PC-3 (cell line): ENCODE measurements around the gene ZFPM1. TPM values are rescaled to one million over a fixed set of nuclear protein-coding genes. Genes with fewer than 3 reads are reported as not detected.

ENCODE experiments used
- ATAC-seq: fragments of 200-7000 bp; cut with Tn5 transposase; 2 replicates; pipeline ENCODE4 v1.9.1; 2020; ENCODE audit warnings: mild to moderate bottlenecking, moderate library complexity
- BruUV-seq: library from RNA; stranded (reverse); fragments of 400-500 nt; replicated peaks from 2 replicates; lab custom pipeline; 2021; lab: Mats Ljungman, UMichigan
- CTCF ChIA-PET: fragments of 300-600 bp; sonication (Branson Sonifier 250); formaldehyde crosslinking; loops from one replicate; lab custom pipeline; 2022; ENCODE audit warnings: antibody characterized with exemption; lab: Charles Lee
- POLR2A ChIA-PET: fragments of 300-600 bp; sonication (Branson Sonifier 250); formaldehyde crosslinking; loops from one replicate; lab custom pipeline; 2022; ENCODE audit warnings: antibody characterized with exemption; ENCODE audit not compliant: unreplicated experiment; lab: Charles Lee
- DNase-seq: peaks from one replicate; pipeline ENCODE4 v3.0.0-alpha.2; 2015
- H2AFZ ChIP-seq: fragments of 300-600 bp; sonication (generic); 2 replicates; pipeline ENCODE4 v1.6.0; 2016; ENCODE audit warnings: antibody characterized with exemption, low read length
- H3F3A ChIP-seq: fragments of 300-600 bp; sonication (generic); one replicate; pipeline ENCODE4 v1.6.0; 2017; ENCODE audit warnings: antibody characterized with exemption, low read length, control low read depth, mild to moderate bottlenecking; ENCODE audit not compliant: unreplicated experiment
- H3K27ac ChIP-seq: fragments of 300-600 bp; sonication (generic); 2 replicates; pipeline ENCODE4 v1.5.1; 2016; ENCODE audit warnings: mild to moderate bottlenecking, low read length
- H3K27me3 ChIP-seq: fragments of 300-600 bp; sonication (generic); 2 replicates; pipeline ENCODE4 v1.6.1; 2016; ENCODE audit warnings: low read length, mixed read lengths
- H3K36me3 ChIP-seq: fragments of 300-600 bp; sonication (generic); 2 replicates; pipeline ENCODE4 v1.6.1; 2016; ENCODE audit warnings: low read depth, mixed run types, low read length, mixed read lengths
- H3K4me1 ChIP-seq: fragments of 300-600 bp; sonication (generic); 2 replicates; pipeline ENCODE4 v1.5.1; 2016; ENCODE audit warnings: low read length; ENCODE audit not compliant: insufficient read depth
- H3K4me2 ChIP-seq: fragments of 300-600 bp; sonication (generic); 2 replicates; pipeline ENCODE4 v1.6.0; 2016; ENCODE audit warnings: low read length
- H3K4me3 ChIP-seq: fragments of 300-600 bp; sonication (generic); 2 replicates; pipeline ENCODE4 v1.5.1; 2016; ENCODE audit warnings: mild to moderate bottlenecking, low read length, mixed read lengths
- H3K79me2 ChIP-seq: fragments of 300-600 bp; sonication (generic); 2 replicates; pipeline ENCODE4 v1.6.1; 2017; ENCODE audit warnings: low read length, mixed read lengths
- H3K9ac ChIP-seq: fragments of 300-600 bp; sonication (generic); 2 replicates; pipeline ENCODE4 v1.6.0; 2016; ENCODE audit warnings: mild to moderate bottlenecking, low read length
- H3K9me2 ChIP-seq: fragments of 300-600 bp; sonication (generic); replicated peaks from 2 replicates; pipeline ENCODE4 v1.6.1; 2016; ENCODE audit warnings: mixed run types, low read length, mixed read lengths
- H3K9me3 ChIP-seq: fragments of 300-600 bp; sonication (generic); 2 replicates; pipeline ENCODE4 v1.6.1; 2016; ENCODE audit warnings: low read length, mixed read lengths
- H4K20me1 ChIP-seq: fragments of 300-600 bp; sonication (generic); 2 replicates; pipeline ENCODE4 v1.6.1; 2016; ENCODE audit warnings: low read length, mixed read lengths
- CTCF ChIP-seq: fragments of 300-600 bp; sonication (generic); conservative IDR thresholded peaks from 2 replicates; pipeline ENCODE4 v1.5.1; 2017; ENCODE audit warnings: antibody characterized with exemption, low read depth, mild to moderate bottlenecking, low read length
- EZH2 ChIP-seq: fragments of 300-600 bp; sonication (generic); IDR thresholded peaks from one replicate; pipeline ENCODE4 v1.6.1; 2017; ENCODE audit warnings: antibody characterized with exemption, mild to moderate bottlenecking, low read length; ENCODE audit not compliant: unreplicated experiment
- EZH2phosphoT487 ChIP-seq: fragments of 300-600 bp; sonication (generic); IDR thresholded peaks from 2 replicates; pipeline ENCODE4 v1.6.1; 2018; ENCODE audit warnings: mild to moderate bottlenecking, antibody characterized with exemption, low read length, borderline replicate concordance
- intact Hi-C: fragments of 100-400 bp; cut with micrococcal nuclease; formaldehyde crosslinking; loops from 2 replicates; pipeline ENCODE4 v1.9.0; 2023
- total RNA-seq: library from RNA; depleted of rRNA; stranded (reverse); fragments of >200 nt; gene quantifications from 2 replicates; pipeline ENCODE4 v1.2.3, GENCODE V29; 2014

Gene ZFPM1
- total RNA-seq, 1 experiment from 2014 or later = 4.6 TPM

- H3K4me1 ChIP-seq = no peaks in the 10 kb centered on the region
- BruUV-seq = no TSS peak
- TF ChIP-seq EZH2phosphoT487 (no peak), EZH2 (no peak), CTCF (no peak)
Observed at GRCh38 chr16:88504489-88505404, 51.7 kb downstream of the ZFPM1 start.

GRCh38 chr16:88505405-88506082, 52.5 kb downstream of the ZFPM1 start:
- Histone ChIP-seq H3K9me2 (no peaks in the 10 kb centered on the region), H4K20me1 (no peaks in the 10 kb centered on the region), H2AFZ (no peak overlapping the region), H3K4me2 (no peak overlapping the region), H3K79me2 (no peaks in the 10 kb centered on the region), H3K4me1 (no peaks in the 10 kb centered on the region), H3K9ac (no peak overlapping the region), H3F3A (no peaks in the 10 kb centered on the region), H3K36me3 (no peaks in the 10 kb centered on the region), H3K27me3 (no peaks in the 10 kb centered on the region), H3K4me3 (no peak overlapping the region), H3K27ac (no peak overlapping the region), H3K9me3 (no peaks in the 10 kb centered on the region)
- peak; percentile 32 for ATAC-seq
- peak; percentile 39 for DNase-seq
- CTCF ChIA-PET = no interaction called here
- intact Hi-C loops = no loop called here
- TF ChIP-seq EZH2 (no peak), CTCF (peak; percentile 58), EZH2phosphoT487 (no peak)
- POLR2A ChIA-PET = no interaction called here
- BruUV-seq = no TSS peak

More at GRCh38 chr16:88504489-88505404, 51.7 kb downstream of the ZFPM1 start:
- H3K9me2 ChIP-seq = no peaks in the 10 kb centered on the region
- H3K4me3 ChIP-seq = no peak overlapping the region
- H3K4me2 ChIP-seq = no peak overlapping the region
- CTCF ChIA-PET = no interaction called here
- H3K27me3 ChIP-seq = no peaks in the 10 kb centered on the region
- no peak overlapping the region for H2AFZ ChIP-seq
- H3F3A ChIP-seq = no peaks in the 10 kb centered on the region
- no peaks in the 10 kb centered on the region for H3K36me3 ChIP-seq
- no peaks in the 10 kb centered on the region for H4K20me1 ChIP-seq
- intact Hi-C loops = no loop called here
- H3K9ac ChIP-seq = no peak overlapping the region
- POLR2A ChIA-PET = no interaction called here
- no peak overlapping the region for H3K27ac ChIP-seq
- DNase-seq (no peak), ATAC-seq (no peak)
- H3K79me2 ChIP-seq = no peaks in the 10 kb centered on the region
- H3K9me3 ChIP-seq = no peaks in the 10 kb centered on the region
